Chondrocyte (in vitro differentiated cells): ENCODE results near the gene CACNA1B. TPM values are rescaled to one million over a fixed set of nuclear protein-coding genes. Genes with fewer than 3 reads are reported as not detected.

ENCODE experiments used
- DNase-seq: peaks from one replicate; pipeline ENCODE4 v3.0.0; 2021; ENCODE audit warnings: mixed read lengths, low spot score
- H3K27ac Mint-ChIP-seq: one replicate; pipeline ENCODE4 v1.8.0; 2021; ENCODE audit warnings: mild to moderate bottlenecking, moderate library complexity, mixed read lengths; ENCODE audit not compliant: unreplicated experiment
- H3K27me3 Mint-ChIP-seq: 2 replicates; pipeline ENCODE4 v1.8.0; 2021; ENCODE audit warnings: low read depth, mixed read lengths
- H3K36me3 Mint-ChIP-seq: 2 replicates; pipeline ENCODE4 v1.8.0; 2021; ENCODE audit warnings: low read depth, mixed read lengths
- H3K4me1 Mint-ChIP-seq: 2 replicates; pipeline ENCODE4 v1.8.0; 2021; ENCODE audit warnings: low read depth, mild to moderate bottlenecking, mixed read lengths
- H3K4me3 Mint-ChIP-seq: one replicate; pipeline ENCODE4 v1.8.0; 2021; ENCODE audit warnings: mild to moderate bottlenecking, moderate library complexity, mixed read lengths; ENCODE audit not compliant: unreplicated experiment
- H3K9me3 Mint-ChIP-seq: 2 replicates; pipeline ENCODE4 v1.8.0; 2021; ENCODE audit warnings: low read depth, mixed read lengths
- CTCF ChIP-seq: fragments of 200-600 bp; sonication (generic); IDR thresholded peaks from 2 replicates; pipeline ENCODE4 v1.5.0; 2021; ENCODE audit warnings: antibody characterized with exemption, mild to moderate bottlenecking, moderate library complexity
- total RNA-seq: library from RNA; stranded (reverse); gene quantifications from 3 replicates; pipeline ENCODE4 v1.2.1, GENCODE V29; 2021

The CACNA1B gene
- total RNA-seq, 1 donor from 2014 or later, result 3.7 TPM

GRCh38 chr9:137953683-137954438 lies 76.3 kb downstream of the CACNA1B start:
- Mint-ChIP-seq H3K27ac (no peak overlapping the region), H3K36me3 (no peaks in the 10 kb centered on the region), H3K9me3 (no peaks in the 10 kb centered on the region), H3K4me3 (no peak overlapping the region), H3K4me1 (no peaks in the 10 kb centered on the region), H3K27me3 (peaks cover 3% of the 10 kb centered on the region)
- TF ChIP-seq CTCF, result no peak
- no peak for DNase-seq

GRCh38 chr9:137955224-137955570 lies 77.6 kb downstream of the CACNA1B start:
- H3K4me3 Mint-ChIP-seq, result no peak overlapping the region
- no peak for DNase-seq
- TF ChIP-seq CTCF, result no peak
- H3K27me3 Mint-ChIP-seq, result peaks cover 3% of the 10 kb centered on the region
- no peaks in the 10 kb centered on the region for H3K36me3 Mint-ChIP-seq
- no peaks in the 10 kb centered on the region for H3K9me3 Mint-ChIP-seq
- no peaks in the 10 kb centered on the region for H3K4me1 Mint-ChIP-seq
- no peak overlapping the region for H3K27ac Mint-ChIP-seq

- no peaks in the 10 kb centered on the region for H3K36me3 Mint-ChIP-seq
- TF ChIP-seq CTCF, result no peak
- no peaks in the 10 kb centered on the region for H3K4me1 Mint-ChIP-seq
- no peak for DNase-seq
- H3K27me3 Mint-ChIP-seq, result peaks cover 3% of the 10 kb centered on the region
- no peak overlapping the region for H3K27ac Mint-ChIP-seq
- no peak overlapping the region for H3K4me3 Mint-ChIP-seq
- H3K9me3 Mint-ChIP-seq, result no peaks in the 10 kb centered on the region
Observed at GRCh38 chr9:137955586-137955985, 78.0 kb downstream of the CACNA1B start.

GRCh38 chr9:137956039-137956438 lies 78.5 kb downstream of the CACNA1B start:
- DNase-seq, result no peak
- TF ChIP-seq CTCF, result no peak
- Mint-ChIP-seq H3K27ac (no peak overlapping the region), H3K9me3 (no peaks in the 10 kb centered on the region), H3K4me1 (no peaks in the 10 kb centered on the region), H3K36me3 (no peaks in the 10 kb centered on the region), H3K4me3 (no peak overlapping the region), H3K27me3 (peaks cover 3% of the 10 kb centered on the region)

GRCh38 chr9:137956688-137957385 lies 79.3 kb downstream of the CACNA1B start:
- TF ChIP-seq CTCF, result no peak
- no peak for DNase-seq
- H3K27ac Mint-ChIP-seq, result no peak overlapping the region

More at GRCh38 chr9:137956688-137957385, 79.3 kb downstream of the CACNA1B start:
- Mint-ChIP-seq H3K27me3 (peaks cover 6% of the 10 kb centered on the region), H3K4me3 (no peak overlapping the region), H3K36me3 (no peaks in the 10 kb centered on the region), H3K4me1 (no peaks in the 10 kb centered on the region), H3K9me3 (peaks cover 4% of the 10 kb centered on the region)
